HepG2 (cell line): ENCODE data around the gene MARS1. TPM values are rescaled to one million over a fixed set of nuclear protein-coding genes. Genes with fewer than 3 reads are reported as not detected.
A peak's percentile ranks its signal among the peaks of the same experiment; 100 is the strongest.

Source experiments
- FOXA1 ChIP-seq, 2 experiments: fragments of 450-650 bp in 1 of 2; sonication (generic) in 1 of 2; formaldehyde crosslinking in 1 of 2; IDR thresholded peaks; 2 replicates each; pipeline versions ENCODE4 v1.4.0 to v1.6.1; 2016 to 2020; ENCODE audit warnings: missing genetic modification reagents in 1 of 2
- JUND ChIP-seq: sonication (generic); formaldehyde crosslinking; IDR thresholded peaks from 2 replicates; pipeline ENCODE4 v1.8.0; 2022; ENCODE audit warnings: mild to moderate bottlenecking, missing genetic modification reagents
- TCF7L2 ChIP-seq: IDR thresholded peaks from 2 replicates; pipeline ENCODE4 v1.6.1; 2011; ENCODE audit warnings: mild to moderate bottlenecking, low read depth, low read length, moderate library complexity
- ZMAT3 ChIP-seq: sonication (generic); formaldehyde crosslinking; conservative IDR thresholded peaks from 2 replicates; pipeline ENCODE4 v1.7.0; 2021; ENCODE audit warnings: missing genetic modification reagents
- ZNF557 ChIP-seq: sonication (generic); formaldehyde crosslinking; IDR thresholded peaks from 2 replicates; pipeline ENCODE4 v1.4.0; 2020; ENCODE audit warnings: missing genetic modification reagents
- polyA plus RNA-seq, 8 experiments: library from polyadenylated mRNA; depleted of rRNA in 3 of 8; stranded (reverse) in 7 of 8; unstranded in 1 of 8; fragments of >200 nt; fragmentation: Illumina TruSeq in 4 of 8; extraction: Trizol in 4 of 8; gene quantifications; 2 replicates each; pipeline versions ENCODE4 v1.2.1 to v1.2.3, GENCODE V29; 2011 to 2016; ENCODE audit warnings: low read depth in 4 of 8, missing spikeins in 1 of 8, mixed read lengths in 1 of 8; ENCODE audit not compliant: insufficient read depth in 1 of 8
- total RNA-seq, 5 experiments: library from RNA; depleted of rRNA; stranded (reverse); fragments of >200 nt; fragmentation: Illumina TruSeq; extraction: Trizol; gene quantifications; 2 replicates each; pipeline ENCODE4 v1.2.3, GENCODE V29; 2016; ENCODE audit warnings: low read depth in 1 of 5
- TF ChIP-seq, protein P1 (sequence below): sonication (generic); formaldehyde crosslinking; IDR thresholded peaks from 2 replicates; pipeline ENCODE4 v1.4.0; 2020; ENCODE audit warnings: missing genetic modification reagents, borderline replicate concordance
- TF ChIP-seq, protein P2 (sequence below): sonication (generic); formaldehyde crosslinking; IDR thresholded peaks from 2 replicates; pipeline ENCODE4 v1.8.1; 2023; ENCODE audit warnings: mild to moderate bottlenecking, missing genetic modification reagents
- TF ChIP-seq, protein P3 (sequence below): sonication (generic); formaldehyde crosslinking; IDR thresholded peaks from 2 replicates; pipeline ENCODE4 v1.4.0; 2020; ENCODE audit warnings: missing genetic modification reagents

MARS1 gene
- total and polyA plus RNA-seq, 2 of the 13 experiments (the other 11 are each of a cell fraction or from before 2014, with no cell fraction given), result 115 to 181 TPM

DNA sequence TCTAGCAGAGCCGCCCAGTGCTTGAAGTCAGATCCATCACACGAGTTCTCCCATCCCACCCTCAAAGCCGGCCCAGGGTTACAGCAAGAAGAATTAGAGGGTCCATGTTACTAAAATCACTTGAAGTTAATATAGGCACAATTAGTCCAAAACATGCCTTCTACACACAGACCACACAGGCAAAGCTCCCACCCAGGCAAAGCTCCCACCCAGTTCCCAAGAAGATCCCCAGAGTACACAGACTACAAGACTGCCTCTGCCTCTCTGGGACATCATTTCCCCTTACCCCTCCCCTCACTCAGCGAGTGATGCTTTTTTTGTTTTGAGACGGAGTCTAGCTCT, 25.0 kb upstream of the MARS1 start (continued):
- TF ChIP-seq, protein P1, sequence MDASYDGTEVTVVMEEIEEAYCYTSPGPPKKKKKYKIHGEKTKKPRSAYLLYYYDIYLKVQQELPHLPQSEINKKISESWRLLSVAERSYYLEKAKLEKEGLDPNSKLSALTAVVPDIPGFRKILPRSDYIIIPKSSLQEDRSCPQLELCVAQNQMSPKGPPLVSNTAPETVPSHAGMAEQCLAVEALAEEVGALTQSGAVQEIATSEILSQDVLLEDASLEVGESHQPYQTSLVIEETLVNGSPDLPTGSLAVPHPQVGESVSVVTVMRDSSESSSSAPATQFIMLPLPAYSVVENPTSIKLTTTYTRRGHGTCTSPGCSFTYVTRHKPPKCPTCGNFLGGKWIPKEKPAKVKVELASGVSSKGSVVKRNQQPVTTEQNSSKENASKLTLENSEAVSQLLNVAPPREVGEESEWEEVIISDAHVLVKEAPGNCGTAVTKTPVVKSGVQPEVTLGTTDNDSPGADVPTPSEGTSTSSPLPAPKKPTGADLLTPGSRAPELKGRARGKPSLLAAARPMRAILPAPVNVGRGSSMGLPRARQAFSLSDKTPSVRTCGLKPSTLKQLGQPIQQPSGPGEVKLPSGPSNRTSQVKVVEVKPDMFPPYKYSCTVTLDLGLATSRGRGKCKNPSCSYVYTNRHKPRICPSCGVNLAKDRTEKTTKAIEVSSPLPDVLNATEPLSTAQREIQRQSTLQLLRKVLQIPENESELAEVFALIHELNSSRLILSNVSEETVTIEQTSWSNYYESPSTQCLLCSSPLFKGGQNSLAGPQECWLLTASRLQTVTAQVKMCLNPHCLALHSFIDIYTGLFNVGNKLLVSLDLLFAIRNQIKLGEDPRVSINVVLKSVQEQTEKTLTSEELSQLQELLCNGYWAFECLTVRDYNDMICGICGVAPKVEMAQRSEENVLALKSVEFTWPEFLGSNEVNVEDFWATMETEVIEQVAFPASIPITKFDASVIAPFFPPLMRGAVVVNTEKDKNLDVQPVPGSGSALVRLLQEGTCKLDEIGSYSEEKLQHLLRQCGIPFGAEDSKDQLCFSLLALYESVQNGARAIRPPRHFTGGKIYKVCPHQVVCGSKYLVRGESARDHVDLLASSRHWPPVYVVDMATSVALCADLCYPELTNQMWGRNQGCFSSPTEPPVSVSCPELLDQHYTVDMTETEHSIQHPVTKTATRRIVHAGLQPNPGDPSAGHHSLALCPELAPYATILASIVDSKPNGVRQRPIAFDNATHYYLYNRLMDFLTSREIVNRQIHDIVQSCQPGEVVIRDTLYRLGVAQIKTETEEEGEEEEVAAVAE, result no peak
- TF ChIP-seq, protein P2, sequence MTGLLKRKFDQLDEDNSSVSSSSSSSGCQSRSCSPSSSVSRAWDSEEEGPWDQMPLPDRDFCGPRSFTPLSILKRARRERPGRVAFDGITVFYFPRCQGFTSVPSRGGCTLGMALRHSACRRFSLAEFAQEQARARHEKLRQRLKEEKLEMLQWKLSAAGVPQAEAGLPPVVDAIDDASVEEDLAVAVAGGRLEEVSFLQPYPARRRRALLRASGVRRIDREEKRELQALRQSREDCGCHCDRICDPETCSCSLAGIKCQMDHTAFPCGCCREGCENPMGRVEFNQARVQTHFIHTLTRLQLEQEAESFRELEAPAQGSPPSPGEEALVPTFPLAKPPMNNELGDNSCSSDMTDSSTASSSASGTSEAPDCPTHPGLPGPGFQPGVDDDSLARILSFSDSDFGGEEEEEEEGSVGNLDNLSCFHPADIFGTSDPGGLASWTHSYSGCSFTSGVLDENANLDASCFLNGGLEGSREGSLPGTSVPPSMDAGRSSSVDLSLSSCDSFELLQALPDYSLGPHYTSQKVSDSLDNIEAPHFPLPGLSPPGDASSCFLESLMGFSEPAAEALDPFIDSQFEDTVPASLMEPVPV (CRISPR knock-in tag), result no peak
- TF ChIP-seq ZNF557 (CRISPR knock-in tag) (no peak), TCF7L2 (no peak), JUND (CRISPR knock-in tag) (no peak), FOXA1 (IDR thresholded peaks at IDR 0.05) (no peak), FOXA1 (CRISPR knock-in tag; IDR thresholded peaks at IDR 0.05) (no peak), ZMAT3 (CRISPR knock-in tag) (0 out of 2 replicates have a peak, but pooled peaks have one; percentile 10)
- TF ChIP-seq, protein P3, sequence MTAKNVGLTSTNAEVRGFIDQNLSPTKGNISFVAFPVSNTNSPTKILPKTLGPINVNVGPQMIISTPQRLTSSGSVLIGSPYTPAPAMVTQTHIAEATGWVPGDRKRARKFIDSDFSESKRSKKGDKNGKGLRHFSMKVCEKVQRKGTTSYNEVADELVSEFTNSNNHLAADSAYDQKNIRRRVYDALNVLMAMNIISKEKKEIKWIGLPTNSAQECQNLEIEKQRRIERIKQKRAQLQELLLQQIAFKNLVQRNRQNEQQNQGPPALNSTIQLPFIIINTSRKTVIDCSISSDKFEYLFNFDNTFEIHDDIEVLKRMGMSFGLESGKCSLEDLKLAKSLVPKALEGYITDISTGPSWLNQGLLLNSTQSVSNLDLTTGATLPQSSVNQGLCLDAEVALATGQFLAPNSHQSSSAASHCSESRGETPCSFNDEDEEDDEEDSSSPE (CRISPR knock-in tag), result no peak
